Left cardiac atrium (tissue), 4 donors: ENCODE results near the gene CDC25B. TPM values are rescaled to one million over a fixed set of nuclear protein-coding genes. Genes with fewer than 3 reads are reported as not detected.
"Not testable (repeated sequence)": the region's sequence is repeated elsewhere in the genome, so short reads cannot be mapped to it uniquely, and the experiment has no call there.

Experiments
- ATAC-seq, 2 donors: fragments of 200-7000 bp; cut with Tn5 transposase; one replicate each; pipeline ENCODE4 v1.9.1; 2020; ENCODE audit warnings: mild to moderate bottlenecking in 2 of 2, moderate library complexity in 2 of 2
- DNase-seq: peaks from one replicate; pipeline ENCODE4 v3.0.0-alpha.2; 2020
- intact Hi-C, 2 donors: fragments of 100-400 bp; cut with DNase I; formaldehyde crosslinking; loops; one replicate each; pipeline versions ENCODE4 v1.14.1 to v1.15.1; 2022 to 2023
- total RNA-seq, 2 donors: library from RNA; stranded (reverse); fragmentation: NEBNext Ultra II Directional; extraction: Animal tissue kit (Norgen Biotek cat#: 25700); gene quantifications; one replicate each; pipeline ENCODE4 v1.2.1, GENCODE V29; 2021
- donor health status: DM: no; HTN: yes; CAD: no.
- donor health status: DM: no; HTN: yes; CAD: no; lungs with severe emphysema.
- donor health status: DM: yes; HTN: yes; CAD: no.
- donor health status: Dilated cardiomyopathy.

Gene CDC25B
- total RNA-seq, 2 donors from 2014 or later = 13.8 to 16.6 TPM

DNA sequence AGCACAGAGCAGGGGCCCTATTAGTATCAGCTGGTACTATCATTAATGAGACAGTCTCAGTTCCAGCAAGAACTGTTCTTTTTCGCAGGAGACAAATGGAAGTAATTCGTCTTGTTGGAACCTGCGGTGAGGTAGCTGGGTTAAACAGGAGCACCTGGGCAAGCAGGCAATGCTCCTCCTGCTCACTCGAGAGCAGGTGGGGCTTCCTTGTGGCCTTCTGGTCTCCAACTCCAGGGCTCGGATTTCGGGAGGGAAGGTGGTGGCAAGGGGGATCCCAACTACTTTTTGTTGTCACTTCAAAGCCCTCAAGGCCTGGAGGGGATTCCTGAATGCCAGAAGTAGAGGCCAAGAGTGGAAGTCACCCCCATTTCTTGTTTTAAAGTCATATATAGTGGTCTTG, 13.5 kb upstream of the CDC25B start:
- DNase-seq (no peak), ATAC-seq (no peak)
- intact Hi-C loops = loop anchor here (5.0 to 10.0 kb wide), 2 partner anchors 40 to 62 kb away; partner anchors contain the start of genes AP5S1 (in 1 of the 2) and MAVS (in 1 of the 2)

DNA sequence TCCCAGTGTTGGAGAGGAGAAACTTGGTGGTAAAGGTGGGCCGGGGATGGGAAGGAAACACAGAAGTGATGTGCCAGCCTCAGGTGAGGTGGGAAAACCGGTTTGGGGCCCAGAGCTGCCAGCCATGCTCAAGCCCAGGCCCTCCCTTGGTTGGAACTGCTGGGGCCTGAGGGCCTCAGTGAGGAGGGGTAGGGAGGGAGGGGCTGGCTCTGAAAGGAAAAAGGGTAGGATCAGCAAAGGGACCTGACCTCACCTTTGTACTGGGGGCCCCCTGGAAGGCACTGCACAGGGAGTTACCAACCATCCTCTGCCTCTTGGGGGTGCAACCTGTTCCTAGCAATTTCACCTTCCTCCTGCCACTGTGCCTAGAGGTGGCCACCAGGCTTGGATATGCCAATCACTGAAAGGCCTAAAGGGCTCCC, 13.0 kb upstream of the CDC25B start:
- intact Hi-C loops = loop anchor here (5.0 to 10.0 kb wide), 2 partner anchors 39 to 62 kb away; partner anchors contain the start of genes AP5S1 (in 1 of the 2) and MAVS (in 1 of the 2)
- ATAC-seq (no peak), DNase-seq (no peak)

DNA sequence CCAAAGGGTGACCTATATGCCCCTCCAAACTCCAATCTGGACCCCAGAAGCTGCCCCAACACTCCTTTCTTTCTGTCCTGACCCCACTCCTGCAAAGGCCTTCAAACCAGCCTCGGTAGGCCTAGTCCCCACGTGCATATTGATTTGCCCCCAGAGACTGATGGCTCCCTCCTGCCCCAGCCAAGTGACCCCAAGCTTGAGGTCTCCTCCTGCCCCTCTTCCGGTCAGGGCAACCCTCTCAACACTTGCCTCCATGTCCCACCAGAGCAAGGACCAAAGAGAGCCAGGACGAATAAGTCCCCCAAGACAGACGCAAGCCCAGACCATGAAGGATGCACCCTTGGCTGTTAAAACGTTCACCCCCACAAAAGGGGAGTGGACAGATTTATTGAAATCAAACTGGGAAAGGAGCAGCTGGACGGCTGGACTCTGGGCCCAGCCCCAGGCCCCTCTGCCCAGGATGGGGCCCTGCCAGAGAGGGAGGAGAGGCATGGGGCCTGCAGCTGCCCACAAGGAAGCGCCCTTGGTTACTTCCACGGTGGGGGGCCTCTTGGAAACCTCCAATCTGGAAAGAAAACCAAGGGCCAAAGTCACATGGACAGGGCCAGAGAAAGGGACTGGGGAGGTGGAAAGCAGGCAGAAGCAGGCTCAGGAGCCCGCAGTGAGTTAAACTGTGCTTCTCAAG, 12.5 kb upstream of the CDC25B start:
- ATAC-seq (no peak), DNase-seq (no peak)
- intact Hi-C loops = loop anchor here (5.0 to 10.0 kb wide), 2 partner anchors 39 to 61 kb away; partner anchors contain the start of genes AP5S1 (in 1 of the 2) and MAVS (in 1 of the 2)

DNA sequence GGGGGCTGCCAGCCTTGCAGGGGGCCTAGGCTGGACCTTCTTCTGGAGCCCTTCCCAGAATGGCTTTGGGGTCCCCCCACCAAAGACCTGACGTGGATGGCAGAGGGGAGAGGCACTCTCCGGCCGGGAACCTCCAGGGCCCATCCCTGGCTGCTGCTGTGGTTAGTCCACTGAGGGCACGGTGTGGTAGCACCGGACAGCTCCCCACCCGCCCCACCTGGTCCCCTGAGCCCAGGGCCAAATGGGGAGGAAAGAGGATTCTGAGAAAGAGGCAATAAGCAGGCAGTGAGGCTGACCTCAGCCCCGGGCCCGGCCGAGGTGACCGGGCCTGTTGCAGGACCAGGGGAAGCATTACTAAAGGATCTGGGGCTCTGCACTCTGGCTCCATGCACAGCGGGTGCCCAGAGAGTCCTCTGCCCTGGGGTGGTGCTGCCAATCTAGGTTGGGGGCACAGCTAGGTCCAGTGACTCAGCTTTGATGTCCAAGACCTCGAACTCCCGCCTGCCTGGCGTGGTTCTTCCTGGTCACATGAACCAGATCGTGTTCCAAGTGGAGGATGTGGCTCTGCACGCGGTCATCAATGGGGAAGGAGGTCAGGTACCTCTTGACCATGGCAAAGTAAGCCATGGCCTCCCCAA, 11.8 kb upstream of the CDC25B start:
- intact Hi-C loops = loop anchor here (5.0 to 10.0 kb wide), 2 partner anchors 38 to 60 kb away; partner anchors contain the start of genes AP5S1 (in 1 of the 2) and MAVS (in 1 of the 2)
- ATAC-seq (no peak), DNase-seq (no peak)

DNA sequence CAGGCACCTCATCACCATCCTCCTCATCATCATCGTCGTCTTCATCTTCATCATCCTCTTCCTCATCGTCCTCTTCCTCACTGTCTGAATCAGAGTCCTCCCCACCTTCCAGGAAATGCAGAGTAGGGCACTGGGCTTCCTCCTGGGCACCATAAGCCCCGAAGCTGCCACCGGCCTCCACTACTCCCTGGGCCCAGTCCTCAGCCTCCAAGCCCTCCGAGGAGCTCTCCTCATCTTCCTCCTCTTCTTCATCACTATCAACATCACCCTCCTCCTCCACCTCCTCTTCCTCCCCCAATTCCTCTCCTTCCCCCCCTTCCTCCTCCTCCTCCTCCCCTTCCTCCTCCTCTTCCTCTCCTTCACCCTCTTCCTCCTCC, 11.3 kb upstream of the CDC25B start:
- intact Hi-C loops = loop anchor here (5.0 to 10.0 kb wide), 2 partner anchors 37 to 60 kb away; partner anchors contain the start of genes AP5S1 (in 1 of the 2) and MAVS (in 1 of the 2)
- ATAC-seq (no peak), DNase-seq (no peak)

DNA sequence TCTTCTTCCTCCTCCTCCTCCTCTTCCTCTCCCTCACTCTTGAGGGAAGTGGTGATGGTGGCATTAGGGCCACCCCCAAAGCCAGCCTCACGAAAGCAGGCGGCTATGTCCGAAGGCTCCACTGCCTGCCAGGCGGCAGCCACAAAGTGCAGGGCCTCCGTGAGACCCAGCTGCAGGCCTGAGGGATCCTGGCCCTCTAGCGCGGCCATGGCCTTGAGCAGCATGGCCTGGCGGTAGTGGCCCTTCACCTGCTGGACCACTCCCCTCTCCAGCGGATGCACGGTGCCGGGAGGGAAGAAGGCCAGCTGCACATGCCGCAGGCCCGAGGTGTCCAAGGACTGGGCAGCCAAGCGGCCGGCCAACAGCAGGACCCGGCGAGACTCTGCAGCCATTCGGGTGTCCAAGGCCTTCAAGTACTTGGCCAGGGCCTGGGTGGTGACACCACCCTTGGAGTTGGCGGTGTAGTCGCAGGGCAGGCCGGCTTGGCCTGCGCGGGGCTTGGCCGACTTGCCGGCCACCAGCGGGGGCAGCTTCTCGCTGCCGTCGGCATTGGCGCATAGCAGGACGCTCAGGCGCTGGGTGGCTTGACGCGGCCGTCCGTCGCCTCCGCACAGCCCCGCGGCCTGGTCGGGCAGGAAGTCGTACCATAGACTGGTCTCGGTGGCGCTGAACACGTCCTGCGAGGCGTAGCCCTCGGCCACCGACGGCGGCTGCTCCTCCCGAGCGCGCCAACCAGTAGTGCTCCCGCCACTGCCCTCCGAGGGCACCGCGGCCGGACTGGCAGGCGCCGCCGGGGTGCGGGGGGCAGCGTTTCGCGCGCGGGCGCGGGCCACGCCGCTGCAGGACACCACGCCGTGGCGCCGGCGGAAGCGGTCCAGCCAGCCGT, 10.6 kb upstream of the CDC25B start:
- DNase-seq = no peak
- ATAC-seq = peak; percentile 7 to 8
- intact Hi-C loops = loop anchor here in 1 of 2 donors (1.0 to 10.0 kb wide), 2 partner anchors 35 to 59 kb away; partner anchors contain the start of genes AP5S1 and MAVS

DNA sequence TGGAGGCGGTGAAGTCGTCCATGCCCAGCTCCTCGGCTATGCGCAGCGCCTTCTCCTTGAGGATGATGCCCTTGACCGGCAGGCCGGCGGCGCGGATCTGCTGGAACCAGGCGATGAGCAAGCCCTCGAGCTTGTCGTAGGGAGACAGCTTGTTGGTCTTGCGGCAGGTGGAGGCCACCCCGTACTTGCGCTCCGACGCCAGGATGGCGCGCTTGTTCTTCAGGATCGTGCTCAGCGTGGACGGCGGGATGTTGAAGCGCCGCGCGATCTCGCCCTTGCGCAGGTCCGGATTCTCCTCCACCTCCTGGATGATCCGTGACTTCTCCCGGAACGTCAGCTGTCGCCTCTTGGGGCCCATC, 10.0 kb upstream of the CDC25B start:
- peak; percentile 58 for DNase-seq
- ATAC-seq = peak; percentile 11 to 24
- intact Hi-C loops = loop anchor here in 1 of 2 donors (1.0 to 10.0 kb wide), 2 partner anchors 34 to 59 kb away; partner anchors contain the start of genes AP5S1 and MAVS

DNA sequence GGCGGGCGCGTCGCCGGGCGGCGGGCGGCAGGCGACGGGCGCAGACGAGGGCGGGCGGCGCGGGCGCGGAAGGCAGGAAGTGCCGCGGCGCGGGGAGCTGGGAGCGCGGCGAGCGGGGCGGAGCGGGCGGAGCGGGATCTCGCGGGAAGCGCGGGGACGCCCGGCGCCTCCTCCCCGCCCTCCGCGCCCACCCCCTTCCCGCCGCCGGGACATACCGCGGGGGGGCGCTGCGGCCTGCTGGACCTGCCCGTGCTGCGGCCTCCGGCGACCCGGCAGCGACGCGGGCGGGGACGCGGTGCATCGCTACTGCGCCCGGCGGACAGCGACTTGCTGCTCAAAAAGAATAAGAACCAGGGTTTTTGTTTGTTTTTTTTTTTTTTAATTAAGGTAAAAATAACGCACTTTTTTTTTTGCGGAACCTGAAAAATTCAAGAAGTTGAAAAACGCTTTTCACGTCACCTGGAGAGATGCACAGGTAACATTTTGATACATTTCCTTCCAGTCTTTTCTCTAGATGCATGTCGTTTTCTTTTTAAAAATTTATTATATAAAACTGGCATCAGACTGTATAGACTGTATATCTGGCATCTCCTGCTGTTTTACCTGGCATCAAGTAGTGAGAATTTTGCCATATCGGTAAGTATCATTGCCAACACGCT, 9.3 kb upstream of the CDC25B start, which contains the start of gene CENPB:
TSS of gene CENPB (minus strand) at position 76 of the 659 bp plus-strand sequence. CDS start 257 bp downstream, outside the sequence.
- ATAC-seq (peak; percentile 91 to 93), DNase-seq (peak; percentile 91)
- intact Hi-C loops = loop anchor here in 1 of 2 donors (1.0 to 10.0 kb wide), 2 partner anchors 34 to 58 kb away; partner anchors contain the start of genes AP5S1 and MAVS

DNA sequence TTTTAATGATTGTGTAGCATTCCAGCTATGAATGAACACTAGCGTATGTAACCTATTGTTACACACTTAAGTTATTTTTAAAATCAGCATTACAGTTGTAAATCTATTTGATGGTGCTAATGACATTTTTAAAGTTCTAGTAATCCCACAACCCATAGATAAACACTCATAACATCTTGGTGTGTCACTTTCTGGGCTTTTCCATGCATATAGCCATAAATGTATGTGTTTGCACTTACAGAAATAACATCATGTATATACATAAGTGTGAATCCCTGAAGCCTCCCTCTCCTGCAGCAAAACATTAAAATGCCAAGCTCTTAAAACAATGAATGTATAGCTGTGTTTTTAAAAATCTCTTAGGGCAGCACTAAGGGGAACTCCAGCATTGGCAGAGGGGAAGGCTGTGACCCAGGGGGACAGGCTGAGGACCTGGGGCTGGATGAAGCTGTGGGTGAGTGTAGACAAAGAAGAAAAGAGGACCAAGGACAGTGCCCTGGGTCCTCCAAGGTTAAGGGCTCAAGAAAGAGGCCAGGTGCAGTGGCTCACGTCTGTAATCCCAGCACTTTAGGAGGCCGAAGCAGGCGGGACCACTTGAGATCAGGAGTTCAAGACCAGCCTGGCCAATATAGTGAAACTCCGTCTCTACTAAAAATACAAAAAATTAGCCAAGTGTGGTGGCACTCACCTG, 8.6 kb upstream of the CDC25B start:
- intact Hi-C loops = loop anchor here in 1 of 2 donors (10.0 kb wide), 1 partner anchor 57 kb away; the partner anchor contains the start of gene MAVS
- DNase-seq = no peak
- no peak for ATAC-seq

DNA sequence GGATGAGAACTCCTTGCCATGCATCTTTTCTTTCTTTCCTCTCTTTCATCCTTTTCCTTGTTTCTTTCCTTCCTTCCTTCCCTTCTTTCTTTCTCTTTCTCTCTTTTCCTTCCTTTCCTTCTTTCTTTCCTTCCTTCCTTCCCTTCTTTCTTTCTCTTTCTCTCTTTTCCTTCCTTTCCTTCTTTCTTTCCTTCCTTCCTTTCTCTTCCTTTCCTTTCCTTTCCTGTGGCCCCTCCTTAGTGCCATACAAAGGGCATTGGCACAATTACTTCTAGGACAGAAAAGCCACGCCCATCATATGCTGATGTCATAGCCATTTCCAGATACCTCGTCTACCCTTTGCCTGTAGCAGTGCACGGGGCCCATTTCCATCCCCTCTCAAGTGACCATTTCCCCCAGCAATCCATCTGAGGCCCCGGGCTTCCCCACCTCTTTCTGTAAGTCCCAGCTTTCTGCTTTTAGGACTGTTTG, 7.4 kb upstream of the CDC25B start:
- intact Hi-C loops = loop anchor here in 1 of 2 donors (10.0 kb wide), 1 partner anchor 56 kb away; the partner anchor contains the start of gene MAVS
- peak; percentile 15 for DNase-seq
- ATAC-seq = no peak

DNA sequence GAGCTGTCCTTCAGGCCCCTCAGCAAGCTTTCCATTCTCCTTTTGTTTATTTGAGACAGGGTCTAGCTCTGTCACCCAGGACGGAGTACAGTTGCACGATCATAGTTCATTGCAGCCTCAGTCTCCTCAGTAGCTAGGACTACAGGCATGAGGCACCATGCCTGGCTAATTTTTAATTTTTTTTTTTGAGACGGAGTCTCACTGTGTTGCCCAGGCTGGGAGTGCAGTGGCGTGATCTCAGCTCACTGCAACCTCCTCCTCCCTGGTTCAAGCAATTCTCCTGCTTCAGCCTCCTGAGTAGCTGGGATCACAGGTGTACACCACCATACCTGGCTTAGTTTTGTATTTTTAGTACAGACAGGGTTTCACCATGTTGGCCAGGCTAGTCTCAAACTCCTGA, 6.9 kb upstream of the CDC25B start:
- ATAC-seq, DNase-seq: not testable (repeated sequence)
- intact Hi-C loops = loop anchor here in 1 of 2 donors (10.0 kb wide), 1 partner anchor 56 kb away; the partner anchor contains the start of gene MAVS

DNA sequence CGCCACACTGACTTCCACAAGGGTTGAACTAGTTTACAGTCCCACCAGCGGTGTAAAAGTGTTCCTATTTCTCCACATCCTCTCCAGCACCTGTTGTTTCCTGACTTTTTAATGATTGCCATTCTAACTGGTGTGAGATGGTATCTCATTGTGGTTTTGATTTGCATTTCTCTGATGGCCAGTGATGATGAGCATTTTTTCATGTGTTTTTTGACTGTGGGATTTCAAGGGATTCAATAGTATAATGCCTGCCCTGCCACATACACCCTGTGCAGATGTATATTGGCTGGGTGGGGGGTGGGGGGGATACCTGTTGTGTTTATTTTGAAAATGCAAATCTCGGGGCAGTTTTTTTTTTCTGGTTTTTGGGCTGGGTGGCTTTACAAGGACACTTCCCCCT, 1.9 kb upstream of the CDC25B start:
- intact Hi-C loops, ATAC-seq: not testable (repeated sequence)

DNA sequence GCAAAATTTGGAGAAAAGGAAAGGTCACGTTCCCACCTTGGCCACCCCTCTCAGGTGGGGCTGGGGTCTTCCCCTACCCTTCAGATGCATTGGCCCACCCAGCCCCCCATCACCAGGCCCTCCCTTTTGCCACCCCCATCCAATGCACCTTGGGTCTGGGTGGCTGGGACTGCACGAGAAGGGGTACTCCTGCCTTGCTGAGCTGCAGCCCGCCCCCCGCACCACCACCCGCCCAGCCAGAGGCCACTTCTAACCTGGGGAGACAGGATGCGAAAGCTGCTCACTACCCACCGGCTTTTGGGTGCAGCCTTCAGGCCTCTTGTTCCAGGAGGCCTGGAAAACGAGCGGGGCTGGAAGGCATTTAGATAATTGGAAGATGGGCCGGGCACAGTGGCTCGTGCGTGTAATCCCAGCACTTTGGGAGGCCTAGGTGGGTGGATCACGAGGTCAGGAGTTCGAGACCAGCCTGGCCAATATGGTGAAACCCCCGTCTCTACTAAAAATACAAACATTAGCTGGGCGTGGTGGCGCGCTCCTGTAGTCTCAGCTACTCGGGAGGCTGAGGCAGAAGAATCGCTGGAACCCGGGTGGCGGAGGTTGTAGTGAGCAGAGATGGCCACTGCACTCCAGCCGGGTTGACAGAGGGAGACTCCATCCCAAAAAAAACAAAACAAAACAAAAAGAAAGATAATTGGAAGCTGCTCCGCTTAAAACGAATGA, 1.2 kb upstream of the CDC25B start:
- no peak for DNase-seq
- ATAC-seq = no peak
- intact Hi-C loops = no loop called here

More for the DNA sequence above, 1.9 kb upstream of the CDC25B start:
- not testable (repeated sequence) for DNase-seq

DNA sequence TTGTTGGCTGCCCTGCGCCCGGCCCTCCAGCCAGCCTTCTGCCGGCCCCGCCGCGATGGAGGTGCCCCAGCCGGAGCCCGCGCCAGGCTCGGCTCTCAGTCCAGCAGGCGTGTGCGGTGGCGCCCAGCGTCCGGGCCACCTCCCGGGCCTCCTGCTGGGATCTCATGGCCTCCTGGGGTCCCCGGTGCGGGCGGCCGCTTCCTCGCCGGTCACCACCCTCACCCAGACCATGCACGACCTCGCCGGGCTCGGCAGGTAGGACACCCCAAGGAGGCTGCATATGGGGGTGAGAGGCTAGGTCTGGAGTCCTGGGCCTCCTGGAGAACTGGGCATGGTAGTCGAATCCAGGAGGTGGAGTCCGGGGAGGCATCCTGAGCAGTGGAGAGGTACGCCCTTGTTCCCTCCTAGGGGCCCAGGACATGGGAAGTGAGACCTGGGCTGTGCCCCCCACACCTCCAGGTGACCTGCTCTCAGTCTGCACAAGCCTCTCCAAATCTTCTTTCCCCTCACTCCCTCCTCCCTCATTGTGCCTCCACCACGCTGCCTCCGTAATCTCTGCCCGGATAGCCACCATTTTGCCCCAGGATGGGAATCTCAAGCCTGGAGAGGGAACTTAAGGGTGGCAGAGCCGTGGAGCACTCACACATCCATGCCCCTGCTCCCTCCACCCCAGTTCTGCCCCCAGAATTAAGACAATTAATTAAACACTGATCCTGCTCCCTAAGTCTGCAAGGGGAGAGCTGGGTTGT, 541 bp downstream of the CDC25B start:
- intact Hi-C loops = no loop called here
- ATAC-seq = no peak
- DNase-seq = no peak

DNA sequence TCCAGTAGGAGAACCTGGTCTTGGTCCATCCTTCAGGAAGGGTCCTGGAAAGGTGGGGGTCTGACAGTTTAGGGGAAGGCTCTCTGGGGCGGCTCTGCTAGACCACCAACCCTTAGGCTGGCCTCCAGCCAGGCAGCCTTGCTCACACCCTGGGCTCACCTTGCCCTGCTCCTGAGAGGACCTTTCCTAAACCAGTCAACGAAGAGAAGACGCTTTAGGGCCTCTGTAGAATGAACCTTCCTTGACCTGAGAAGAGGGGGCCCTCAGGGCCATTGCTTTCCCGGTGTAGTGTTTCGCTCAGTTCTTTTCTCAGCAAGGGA, 1.1 kb downstream of the CDC25B start:
- DNase-seq = no peak
- no peak for ATAC-seq
- intact Hi-C loops = no loop called here
